Mucosa of descending colon (tissue), 3 donors: ENCODE data around the gene PHC2. TPM values are rescaled to one million over a fixed set of nuclear protein-coding genes. Genes with fewer than 3 reads are reported as not detected.

Experiments
- ATAC-seq: fragments of 200-7000 bp; cut with Tn5 transposase; one replicate; pipeline ENCODE4 v1.9.1; 2020; ENCODE audit warnings: mild to moderate bottlenecking, moderate library complexity
- DNase-seq, 3 donors: peaks; one replicate each; pipeline ENCODE4 v3.0.0-alpha.2; 2020
- H3K36me3 ChIP-seq: fragments of 200-600 bp; one replicate; pipeline ENCODE4 v1.8.0; 2021; ENCODE audit warnings: low read depth, mild to moderate bottlenecking
- H3K4me1 ChIP-seq: fragments of 200-600 bp; one replicate; pipeline ENCODE4 v1.8.0; 2021; ENCODE audit warnings: low read depth, mild to moderate bottlenecking
- H3K4me3 ChIP-seq: fragments of 200-600 bp; one replicate; pipeline ENCODE4 v1.8.0; 2021; ENCODE audit warnings: mild to moderate bottlenecking
- H3K9me3 ChIP-seq: fragments of 200-600 bp; one replicate; pipeline ENCODE4 v1.8.0; 2021; ENCODE audit warnings: mild to moderate bottlenecking
- intact Hi-C, 2 donors: fragments of 100-400 bp; cut with DNase I in 1 of 2; cut with micrococcal nuclease in 1 of 2; formaldehyde crosslinking; loops; one replicate each; pipeline versions ENCODE4 v1.11.0 to v1.11.1; 2022; cut with DNase I, micrococcal nuclease
- total RNA-seq, 3 donors: library from RNA; stranded (reverse); fragmentation: NEBNext Ultra II Directional in 2 of 3; extraction: Animal tissue kit (Norgen Biotek cat#: 25700) in 2 of 3; gene quantifications; one replicate each; pipeline versions ENCODE4 v1.2.1 to v1.2.4, GENCODE V29; 2021 to 2023
- TF ChIP-seq, protein P1 (sequence below): fragments of 200-600 bp; IDR thresholded peaks from one replicate; pipeline ENCODE4 v1.8.0; 2022; ENCODE audit warnings: antibody characterized with exemption, mild to moderate bottlenecking
- donor health status: DM: no; HTN: no; CAD: no; lungs with moderate emphysema.
- donor health status: DM: no; HTN: no; CAD: no.
- donor health status: DM: no; HTN: yes; CAD: no.

The PHC2 gene
- total RNA-seq, 3 donors from 2014 or later: 49.5 to 99.0 (median 60.5) TPM

- TF ChIP-seq, protein P1, sequence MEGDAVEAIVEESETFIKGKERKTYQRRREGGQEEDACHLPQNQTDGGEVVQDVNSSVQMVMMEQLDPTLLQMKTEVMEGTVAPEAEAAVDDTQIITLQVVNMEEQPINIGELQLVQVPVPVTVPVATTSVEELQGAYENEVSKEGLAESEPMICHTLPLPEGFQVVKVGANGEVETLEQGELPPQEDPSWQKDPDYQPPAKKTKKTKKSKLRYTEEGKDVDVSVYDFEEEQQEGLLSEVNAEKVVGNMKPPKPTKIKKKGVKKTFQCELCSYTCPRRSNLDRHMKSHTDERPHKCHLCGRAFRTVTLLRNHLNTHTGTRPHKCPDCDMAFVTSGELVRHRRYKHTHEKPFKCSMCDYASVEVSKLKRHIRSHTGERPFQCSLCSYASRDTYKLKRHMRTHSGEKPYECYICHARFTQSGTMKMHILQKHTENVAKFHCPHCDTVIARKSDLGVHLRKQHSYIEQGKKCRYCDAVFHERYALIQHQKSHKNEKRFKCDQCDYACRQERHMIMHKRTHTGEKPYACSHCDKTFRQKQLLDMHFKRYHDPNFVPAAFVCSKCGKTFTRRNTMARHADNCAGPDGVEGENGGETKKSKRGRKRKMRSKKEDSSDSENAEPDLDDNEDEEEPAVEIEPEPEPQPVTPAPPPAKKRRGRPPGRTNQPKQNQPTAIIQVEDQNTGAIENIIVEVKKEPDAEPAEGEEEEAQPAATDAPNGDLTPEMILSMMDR: no peak
- intact Hi-C loops: loop anchor here in 1 of 2 donors (10.0 kb wide), 1 partner anchor 91 kb away; no protein-coding TSS in a partner anchor
- Histone ChIP-seq H3K9me3 (no peaks in the 10 kb centered on the region), H3K4me1 (no peaks in the 10 kb centered on the region), H3K36me3 (no peaks in the 10 kb centered on the region), H3K4me3 (no peak overlapping the region)
- DNase-seq (no peak), ATAC-seq (no peak)
Observed at GRCh38 chr1:33373606-33374005, 57.3 kb downstream of the PHC2 start.

- TF ChIP-seq, protein P1: no peak
- H3K36me3 ChIP-seq: no peaks in the 10 kb centered on the region
- intact Hi-C loops: loop anchor here in 1 of 2 donors (10.0 kb wide), 1 partner anchor 92 kb away; no protein-coding TSS in a partner anchor
- no peak for DNase-seq
- no peak for ATAC-seq
- no peak overlapping the region for H3K4me3 ChIP-seq
- no peaks in the 10 kb centered on the region for H3K4me1 ChIP-seq
- no peaks in the 10 kb centered on the region for H3K9me3 ChIP-seq
Observed at GRCh38 chr1:33372677-33373076, 58.2 kb downstream of the PHC2 start.

GRCh38 chr1:33372162-33372561 lies 58.7 kb downstream of the PHC2 start:
- Histone ChIP-seq H3K36me3 (no peaks in the 10 kb centered on the region), H3K4me1 (no peaks in the 10 kb centered on the region), H3K9me3 (no peaks in the 10 kb centered on the region), H3K4me3 (no peak overlapping the region)
- DNase-seq (no peak), ATAC-seq (no peak)
- TF ChIP-seq, protein P1: no peak
- intact Hi-C loops: loop anchor here in 1 of 2 donors (10.0 kb wide), 1 partner anchor 93 kb away; no protein-coding TSS in a partner anchor

DNA sequence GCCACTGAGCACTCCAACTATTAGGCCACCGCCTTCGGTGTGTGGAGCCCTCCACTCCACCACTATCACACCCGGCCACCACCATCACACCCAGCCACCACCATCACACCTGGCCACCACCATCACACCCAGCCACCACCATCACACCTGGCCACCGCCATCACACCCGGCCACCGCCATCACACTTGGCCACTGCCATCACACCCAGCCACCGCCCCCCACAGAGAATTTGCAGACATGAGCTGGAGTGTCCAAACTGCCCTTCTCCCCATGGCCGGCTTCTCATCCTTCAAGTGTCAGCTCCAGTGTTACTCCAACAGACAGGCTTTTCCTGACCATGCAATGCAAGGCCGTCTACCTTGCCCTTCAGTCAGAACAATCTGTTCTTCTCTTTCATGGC lies 59.6 kb downstream of the PHC2 start:
- no peaks in the 10 kb centered on the region for H3K36me3 ChIP-seq
- DNase-seq: no peak
- ATAC-seq: no peak
- H3K4me3 ChIP-seq: no peak overlapping the region
- no peaks in the 10 kb centered on the region for H3K4me1 ChIP-seq
- TF ChIP-seq, protein P1: no peak
- intact Hi-C loops: loop anchor here in 1 of 2 donors (10.0 kb wide), 1 partner anchor 93 kb away; no protein-coding TSS in a partner anchor
- H3K9me3 ChIP-seq: no peaks in the 10 kb centered on the region

DNA sequence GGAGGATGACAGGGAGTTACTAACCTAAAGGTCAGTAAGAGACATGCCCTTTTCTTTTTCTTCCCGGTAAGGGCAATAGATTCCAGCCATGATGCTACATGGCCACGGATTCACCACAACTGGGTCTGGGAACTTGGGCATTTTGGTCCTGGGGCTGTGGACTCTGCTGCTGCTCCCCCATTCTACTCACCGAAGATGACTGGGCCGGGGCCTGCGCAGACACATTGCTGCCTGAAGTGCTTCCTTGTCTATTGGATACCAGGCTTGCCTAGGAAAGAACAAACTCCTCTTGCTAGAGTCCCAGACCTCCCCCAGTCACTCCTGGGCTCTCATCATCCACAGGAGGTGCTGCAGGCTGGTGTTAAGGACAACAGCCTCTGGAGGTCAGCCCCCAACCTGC lies 60.1 kb downstream of the PHC2 start:
- DNase-seq: no peak
- no peaks in the 10 kb centered on the region for H3K4me1 ChIP-seq
- H3K9me3 ChIP-seq: no peaks in the 10 kb centered on the region
- TF ChIP-seq, protein P1: no peak
- no peak for ATAC-seq
- H3K36me3 ChIP-seq: no peaks in the 10 kb centered on the region
- no peak overlapping the region for H3K4me3 ChIP-seq
- intact Hi-C loops: loop anchor here in 1 of 2 donors (10.0 kb wide), 1 partner anchor 94 kb away; no protein-coding TSS in a partner anchor
